Fibroblast of villous mesenchyme (primary cell): ENCODE data around the gene SCARB1. TPM values are rescaled to one million over a fixed set of nuclear protein-coding genes. Genes with fewer than 3 reads are reported as not detected.

ENCODE experiments used
- DNase-seq: peaks from one replicate; pipeline ENCODE4 v3.0.0-alpha.2; 2010; ENCODE audit warnings: low read depth
- H3K4me3 ChIP-seq: 2 replicates; pipeline ENCODE4 v1.5.1; 2011; ENCODE audit warnings: low read depth, mild to moderate bottlenecking, low read length
- CTCF ChIP-seq: IDR thresholded peaks from 2 replicates; pipeline ENCODE4 v1.5.1; 2012; ENCODE audit warnings: low read depth, mild to moderate bottlenecking, low read length; ENCODE audit not compliant: insufficient read depth
- total RNA-seq: library from RNA; depleted of rRNA; stranded (reverse); fragments of >200 nt; gene quantifications from 2 replicates; pipeline ENCODE4 v1.2.3, GENCODE V29; 2012

The SCARB1 gene
- total RNA-seq, 1 donor = 28.5 TPM

DNA sequence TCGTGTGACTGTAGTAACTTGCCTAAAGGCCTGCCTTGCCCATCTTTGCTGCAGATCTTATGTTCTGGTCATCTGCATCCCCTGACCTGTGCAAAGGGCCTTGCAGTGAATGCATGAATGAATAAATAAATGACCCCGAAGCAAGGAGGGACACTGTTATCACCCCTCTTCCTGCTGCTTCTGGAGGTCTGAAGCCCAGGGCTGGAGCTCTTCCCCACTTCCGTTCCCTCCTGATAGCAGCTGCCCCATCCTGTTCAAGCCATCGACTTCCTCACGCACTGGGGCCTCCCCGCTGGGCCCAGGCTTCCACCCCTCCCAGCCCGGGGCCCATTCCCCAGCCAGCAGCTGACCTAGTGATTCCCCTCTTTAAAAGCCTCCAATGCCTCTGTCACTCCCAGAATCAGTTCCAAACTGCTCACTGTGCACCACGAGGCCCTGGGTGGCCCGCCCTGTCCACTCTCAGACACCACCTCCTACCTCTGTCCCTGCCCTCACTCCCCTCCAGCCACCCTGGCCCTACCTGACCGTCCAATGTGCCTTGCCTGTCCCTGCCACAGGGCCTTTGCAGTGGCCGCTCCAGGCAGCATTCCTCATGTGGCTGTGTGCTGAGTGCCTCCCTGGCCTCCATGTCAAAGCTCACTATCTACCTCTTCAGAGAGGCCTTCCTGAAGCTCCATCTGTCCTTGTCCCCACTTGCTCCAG lies 78.6 kb downstream of the SCARB1 start:
- TF ChIP-seq CTCF = no peak
- no peak overlapping the region for H3K4me3 ChIP-seq
- DNase-seq = no peak

DNA sequence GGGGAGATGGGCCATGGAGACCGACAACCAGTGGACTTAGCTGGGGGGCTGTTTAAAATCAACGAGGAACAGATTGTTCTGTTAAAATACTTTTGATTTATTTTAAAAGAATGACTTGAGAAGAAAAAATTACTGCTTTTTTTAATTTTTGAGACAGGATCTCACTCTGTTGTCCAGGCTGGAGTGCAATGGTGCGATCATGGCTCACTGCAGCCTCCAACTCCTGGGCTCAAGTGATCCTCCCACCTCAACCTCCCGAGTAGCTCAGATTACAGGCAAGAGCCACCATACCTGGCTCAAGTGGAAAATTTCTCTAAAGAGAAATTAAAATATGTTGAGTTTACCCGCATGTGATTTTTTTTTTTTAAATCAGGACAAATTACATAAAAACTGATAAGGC lies 80.6 kb downstream of the SCARB1 start:
- H3K4me3 ChIP-seq = no peak overlapping the region
- TF ChIP-seq CTCF = no peak
- no peak for DNase-seq

- no peak for TF ChIP-seq CTCF
- no peak for DNase-seq
- H3K4me3 ChIP-seq = no peak overlapping the region
These were observed 81.5 kb downstream of the SCARB1 start for GRCh38 chr12:124782132-124782531.

GRCh38 chr12:124780752-124781685 lies 82.6 kb downstream of the SCARB1 start:
- TF ChIP-seq CTCF = no peak
- DNase-seq = no peak
- H3K4me3 ChIP-seq = no peak overlapping the region

- H3K4me3 ChIP-seq = no peak overlapping the region
- DNase-seq = no peak
- TF ChIP-seq CTCF = no peak
These were observed 83.3 kb downstream of the SCARB1 start for GRCh38 chr12:124780336-124780735.

GRCh38 chr12:124779161-124780141 lies 84.2 kb downstream of the SCARB1 start:
- no peak for TF ChIP-seq CTCF
- DNase-seq = no peak
- no peak overlapping the region for H3K4me3 ChIP-seq
